Upper lobe of left lung (tissue), 4 donors: ENCODE results near the gene RGS7.

Experiments
- CTCF ChIP-seq, 6 experiments: fragments of 450-650 bp in 4 of 6; fragments of 200-600 bp in 2 of 6; sonication (generic) in 2 of 6; IDR thresholded peaks; one replicate each; pipeline ENCODE4 v1.5.1; 2016 to 2019; ENCODE audit warnings: antibody characterized with exemption in 6 of 6
- POLR2A ChIP-seq, 4 donors: fragments of 450-650 bp; IDR thresholded peaks; one replicate each; pipeline ENCODE4 v1.5.1; 2016 to 2017; ENCODE audit warnings: antibody characterized with exemption in 4 of 4, mild to moderate bottlenecking in 2 of 4
- POLR2AphosphoS5 ChIP-seq, 2 donors: sonication (generic); formaldehyde crosslinking; IDR thresholded peaks; one replicate each; pipeline ENCODE4 v1.5.1; 2017; ENCODE audit warnings: antibody characterized with exemption in 2 of 2

- no peak for TF ChIP-seq CTCF (IDR thresholded peaks at IDR 0.05)
- TF ChIP-seq POLR2A (IDR thresholded peaks at IDR 0.05), result no peak
- TF ChIP-seq POLR2AphosphoS5 (IDR thresholded peaks at IDR 0.05), result no peak
Observed at GRCh38 chr1:241332037-241332409, 25.0 kb downstream of the RGS7 start.
